DMS53 (cell line): Measurements from ENCODE around the gene TRIM3.
"Not testable (repeated sequence)": the region's sequence is repeated elsewhere in the genome, so short reads cannot be mapped to it uniquely, and the experiment has no call there.

Experiments used
- DNase-seq: peaks from one replicate; lab custom pipeline; 2025; lab: John Stamatoyannopoulos, UW

TRIM3 gene

GRCh38 chr11:6473451-6474412 lies at the start of gene TRIM3:
TSS of gene TRIM3 (minus strand) at chr11:6473941. CDS start at chr11:6465695, 8,246 bp downstream.
- peak; percentile 95 for DNase-seq

- no peak for DNase-seq
Measured at GRCh38 chr11:6523253-6523652, 49.5 kb upstream of the TRIM3 start.

GRCh38 chr11:6521946-6522345 lies 48.2 kb upstream of the TRIM3 start:
- not testable (repeated sequence) for DNase-seq

GRCh38 chr11:6520265-6520664 lies 46.5 kb upstream of the TRIM3 start:
- no peak for DNase-seq

- no peak for DNase-seq
Measured at GRCh38 chr11:6516865-6517264, 43.1 kb upstream of the TRIM3 start.

- DNase-seq: peak; percentile 72
Measured at GRCh38 chr11:6505577-6506240, 32.0 kb upstream of the TRIM3 start.

GRCh38 chr11:6504166-6504565 lies 30.4 kb upstream of the TRIM3 start:
- DNase-seq: no peak

GRCh38 chr11:6502382-6502781 lies 28.6 kb upstream of the TRIM3 start:
- DNase-seq: no peak

GRCh38 chr11:6498544-6498943 lies 24.8 kb upstream of the TRIM3 start:
- no peak for DNase-seq

- DNase-seq: no peak
Measured at GRCh38 chr11:6498121-6498520, 24.4 kb upstream of the TRIM3 start.

GRCh38 chr11:6497069-6497839 lies 23.5 kb upstream of the TRIM3 start, which contains the start of gene DNHD1:
TSS of gene DNHD1 (plus strand) at chr11:6497280. CDS start at chr11:6498216, 936 bp downstream.
- DNase-seq: no peak

- DNase-seq: peak; percentile 56
Measured at GRCh38 chr11:6489306-6489705, 15.6 kb upstream of the TRIM3 start.

GRCh38 chr11:6488821-6489220 lies 15.1 kb upstream of the TRIM3 start:
- DNase-seq: no peak

- DNase-seq: no peak
Measured at GRCh38 chr11:6488342-6488741, 14.6 kb upstream of the TRIM3 start.

GRCh38 chr11:6486938-6487337 lies 13.2 kb upstream of the TRIM3 start:
- no peak for DNase-seq

GRCh38 chr11:6486256-6486655 lies 12.5 kb upstream of the TRIM3 start:
- no peak for DNase-seq

- no peak for DNase-seq
Measured at GRCh38 chr11:6485661-6486060, 11.9 kb upstream of the TRIM3 start.

- no peak for DNase-seq
Measured at GRCh38 chr11:6483015-6483414, 9.3 kb upstream of the TRIM3 start.

GRCh38 chr11:6482441-6482840 lies 8.7 kb upstream of the TRIM3 start:
- DNase-seq: no peak

- peak; percentile 56 for DNase-seq
Measured at GRCh38 chr11:6481924-6482275, 8.2 kb upstream of the TRIM3 start.

GRCh38 chr11:6481012-6481923 lies 7.5 kb upstream of the TRIM3 start, which contains the start of the genes ARFIP2 and TIMM10B:
TSS of gene ARFIP2 (minus strand) at chr11:6481331. CDS start at chr11:6480421, 910 bp downstream.
TSS of gene TIMM10B (plus strand) at chr11:6481501. CDS start at chr11:6481517, 16 bp downstream.
- peak; percentile 99 for DNase-seq
